Skeletal muscle satellite cell (primary cell): ENCODE results near the gene COL2A1. TPM values are rescaled to one million over a fixed set of nuclear protein-coding genes. Genes with fewer than 3 reads are reported as not detected.

ENCODE experiments used
- H3K27me3 ChIP-seq: 2 replicates; pipeline ENCODE4 v1.7.0; 2013; ENCODE audit warnings: low read length; ENCODE audit not compliant: control insufficient read depth, insufficient read depth
- H3K36me3 ChIP-seq: 2 replicates; pipeline ENCODE4 v1.7.0; 2013; ENCODE audit warnings: mild to moderate bottlenecking, control low read depth, low read length; ENCODE audit not compliant: insufficient read depth
- H3K4me1 ChIP-seq: 2 replicates; pipeline ENCODE4 v1.7.0; 2013; ENCODE audit warnings: low read length; ENCODE audit not compliant: control insufficient read depth, insufficient read depth
- H3K4me2 ChIP-seq: 2 replicates; pipeline ENCODE4 v1.7.0; 2013; ENCODE audit warnings: mild to moderate bottlenecking, low read length
- H3K4me3 ChIP-seq: 2 replicates; pipeline ENCODE4 v1.7.0; 2013; ENCODE audit warnings: low read length
- H3K9ac ChIP-seq: 2 replicates; pipeline ENCODE4 v1.7.0; 2013; ENCODE audit warnings: mild to moderate bottlenecking, low read depth, low read length, moderate library complexity
- H3K9me3 ChIP-seq: replicated peaks from 2 replicates; pipeline ENCODE4 v1.7.0; 2013; ENCODE audit warnings: mild to moderate bottlenecking, control low read depth, low read length
- total RNA-seq: library from RNA; depleted of rRNA; stranded (reverse); fragments of >200 nt; gene quantifications from 2 replicates; pipeline ENCODE4 v1.2.3, GENCODE V29; 2012; rRNA removed

Gene COL2A1
- total RNA-seq: 0.51 TPM in 1 of 2 replicates, not detected in the other

DNA sequence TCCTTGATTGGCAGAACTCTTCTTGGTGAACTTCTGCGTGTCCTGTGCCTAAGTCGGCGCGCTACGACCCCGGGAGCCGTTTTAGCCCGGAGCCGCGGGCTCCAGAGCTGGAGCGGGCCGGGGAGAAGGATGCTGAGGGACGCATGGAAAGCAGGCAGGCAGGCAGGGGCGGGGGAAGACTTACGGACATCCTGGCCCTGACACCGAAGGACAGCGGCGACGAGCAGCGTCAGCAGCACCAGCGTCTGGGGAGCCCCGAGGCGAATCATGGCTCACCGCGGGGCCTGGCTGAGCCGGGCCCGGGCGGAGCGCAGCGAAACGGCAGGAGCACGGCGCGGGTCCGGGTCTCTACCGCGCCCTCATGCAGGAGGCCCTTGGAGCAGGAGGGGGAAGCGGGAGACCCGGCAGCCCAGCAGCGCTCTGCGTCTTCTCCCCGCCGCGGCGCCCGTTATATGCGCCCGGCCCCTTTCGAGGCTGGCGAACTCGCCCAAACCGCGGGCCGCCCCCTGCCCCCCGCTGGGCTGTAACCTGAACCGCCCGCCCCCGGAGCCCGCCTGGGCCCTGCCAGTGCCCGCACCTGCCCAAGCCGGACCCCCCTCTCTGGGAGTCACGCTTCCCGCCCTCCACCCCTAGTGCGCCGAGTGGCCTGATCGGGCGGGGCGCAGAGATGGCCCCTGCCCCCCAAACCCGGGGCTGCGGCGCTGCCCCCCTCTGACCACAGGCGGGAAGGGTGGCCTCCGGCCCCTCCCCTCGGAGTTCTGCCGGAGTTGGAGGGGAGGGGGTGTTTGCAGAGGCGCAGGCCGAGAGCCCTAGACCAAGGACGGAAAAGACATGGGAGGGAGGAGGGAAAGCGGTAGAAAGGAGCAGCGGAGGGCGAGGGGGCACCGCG, at the start of gene COL2A1:
TSS of gene COL2A1 (minus strand) at position 424 of the 889 bp plus-strand sequence. CDS start at position 269, 155 bp downstream.
- Histone ChIP-seq H3K9me3 (no peaks in the 10 kb centered on the region), H3K4me1 (peaks cover 25% of the 10 kb centered on the region), H3K27me3 (peaks cover 94% of the 10 kb centered on the region), H3K9ac (no peak within 1 kb of the TSS), H3K4me3 (peak within 1 kb of the TSS; percentile 53), H3K4me2 (peak within 1 kb of the TSS; percentile 81), H3K36me3 (no peaks in the 10 kb centered on the region)

DNA sequence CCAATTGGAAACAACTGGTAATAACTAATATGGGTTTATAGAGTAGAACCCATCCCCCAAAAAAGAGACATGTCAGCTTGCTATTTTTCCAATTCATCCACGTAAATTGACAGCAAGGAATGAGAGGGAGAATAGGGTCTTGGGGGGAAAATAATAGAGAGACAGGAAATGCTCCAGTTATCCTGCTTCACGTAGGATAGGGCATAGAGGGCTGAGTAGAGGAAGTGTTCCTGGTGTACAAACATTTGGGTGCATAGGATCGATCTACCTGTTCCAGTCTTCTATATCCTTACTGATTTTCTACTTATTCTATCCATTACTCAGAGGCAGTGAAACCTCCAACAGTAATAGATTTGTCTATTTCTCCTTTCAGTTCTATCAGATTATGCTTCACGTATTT, 49.6 kb upstream of the COL2A1 start:
- Histone ChIP-seq H3K9ac (no peak overlapping the region), H3K4me2 (no peak overlapping the region), H3K27me3 (no peaks in the 10 kb centered on the region), H3K36me3 (peaks cover 13% of the 10 kb centered on the region), H3K9me3 (no peaks in the 10 kb centered on the region), H3K4me1 (no peaks in the 10 kb centered on the region), H3K4me3 (no peak overlapping the region)

DNA sequence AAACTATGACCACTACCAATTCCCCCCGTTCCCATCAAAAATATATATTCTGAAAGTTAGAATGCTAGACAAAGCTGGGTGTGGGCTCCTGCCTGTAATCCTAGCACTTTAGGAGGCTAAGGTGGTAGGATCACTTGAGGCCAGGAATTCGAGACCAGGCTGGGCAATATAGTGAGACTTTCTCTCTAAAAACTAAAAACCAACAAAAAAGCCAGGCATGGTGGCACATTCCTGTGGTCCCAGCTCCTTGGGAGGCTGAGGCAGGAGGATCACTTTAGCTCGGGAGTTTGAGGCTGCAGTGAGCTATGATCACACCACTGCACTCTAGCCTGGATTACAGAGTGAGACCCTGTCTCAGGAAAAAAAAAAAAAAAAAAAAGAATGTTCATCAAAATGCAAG, 48.8 kb upstream of the COL2A1 start:
- peaks cover 13% of the 10 kb centered on the region for H3K36me3 ChIP-seq
- no peak overlapping the region for H3K4me2 ChIP-seq
- H3K9me3 ChIP-seq: no peaks in the 10 kb centered on the region
- H3K27me3 ChIP-seq: no peaks in the 10 kb centered on the region
- H3K9ac ChIP-seq: no peak overlapping the region
- no peak overlapping the region for H3K4me3 ChIP-seq
- H3K4me1 ChIP-seq: no peaks in the 10 kb centered on the region

DNA sequence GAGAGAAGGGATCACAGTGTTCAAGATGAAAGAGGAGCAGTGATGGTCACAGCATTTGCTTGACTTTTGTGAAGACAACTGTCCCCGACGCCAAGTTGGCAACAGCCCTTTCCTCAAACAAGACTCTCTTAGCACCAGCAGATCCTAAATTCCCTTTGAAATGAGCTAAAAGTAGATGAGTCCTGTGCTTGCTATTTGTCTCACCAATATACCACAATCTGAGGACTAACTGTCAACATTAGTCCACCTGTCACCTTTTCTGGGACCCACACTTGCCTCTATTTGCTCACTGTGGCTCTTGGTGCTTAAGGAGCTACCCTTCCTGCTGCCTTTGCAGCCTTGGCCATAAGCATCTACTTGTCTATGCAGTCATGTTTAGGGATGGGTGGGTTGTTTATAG, 47.4 kb upstream of the COL2A1 start:
- Histone ChIP-seq H3K36me3 (peaks cover 20% of the 10 kb centered on the region), H3K4me1 (no peaks in the 10 kb centered on the region), H3K9me3 (no peaks in the 10 kb centered on the region), H3K27me3 (no peaks in the 10 kb centered on the region), H3K4me3 (no peak overlapping the region), H3K9ac (no peak overlapping the region), H3K4me2 (no peak overlapping the region)

GRCh38 chr12:48050174-48050573, 45.9 kb upstream of the COL2A1 start:
- no peak overlapping the region for H3K4me2 ChIP-seq
- no peaks in the 10 kb centered on the region for H3K27me3 ChIP-seq
- peaks cover 25% of the 10 kb centered on the region for H3K36me3 ChIP-seq

DNA sequence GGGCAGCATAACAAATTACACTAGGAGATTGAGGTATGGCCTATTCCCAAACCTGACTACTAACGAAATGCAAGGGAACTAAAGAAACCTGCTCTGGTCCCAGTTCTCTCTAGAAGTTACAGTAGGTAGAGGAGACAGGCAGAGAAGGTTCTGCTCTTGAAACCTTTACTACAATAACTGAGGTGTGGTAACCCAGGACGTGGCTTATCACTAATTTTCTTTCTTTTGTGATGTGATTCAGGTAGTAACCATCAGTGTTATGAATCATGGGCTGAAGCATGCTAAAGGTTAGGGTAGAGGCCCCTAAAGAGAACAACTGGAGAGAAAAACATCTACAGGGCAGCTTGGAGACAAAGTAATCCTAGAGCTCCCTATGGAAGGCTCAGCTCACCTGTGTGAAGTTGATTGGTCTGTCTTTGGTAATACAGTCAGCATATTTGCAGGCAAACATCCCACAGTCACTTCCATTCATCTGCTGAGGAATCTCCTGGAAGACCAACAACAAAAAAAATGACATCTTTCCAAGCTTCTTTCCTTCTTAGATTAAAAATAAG, 41.8 kb upstream of the COL2A1 start:
- no peaks in the 10 kb centered on the region for H3K9me3 ChIP-seq
- H3K4me1 ChIP-seq: no peaks in the 10 kb centered on the region
- H3K27me3 ChIP-seq: no peaks in the 10 kb centered on the region
- no peak overlapping the region for H3K4me2 ChIP-seq
- H3K4me3 ChIP-seq: no peak overlapping the region
- H3K9ac ChIP-seq: no peak overlapping the region
- H3K36me3 ChIP-seq: peaks cover 31% of the 10 kb centered on the region

More at GRCh38 chr12:48050174-48050573, 45.9 kb upstream of the COL2A1 start:
- no peak overlapping the region for H3K9ac ChIP-seq
- H3K4me1 ChIP-seq: no peaks in the 10 kb centered on the region
- no peak overlapping the region for H3K4me3 ChIP-seq
- no peaks in the 10 kb centered on the region for H3K9me3 ChIP-seq

DNA sequence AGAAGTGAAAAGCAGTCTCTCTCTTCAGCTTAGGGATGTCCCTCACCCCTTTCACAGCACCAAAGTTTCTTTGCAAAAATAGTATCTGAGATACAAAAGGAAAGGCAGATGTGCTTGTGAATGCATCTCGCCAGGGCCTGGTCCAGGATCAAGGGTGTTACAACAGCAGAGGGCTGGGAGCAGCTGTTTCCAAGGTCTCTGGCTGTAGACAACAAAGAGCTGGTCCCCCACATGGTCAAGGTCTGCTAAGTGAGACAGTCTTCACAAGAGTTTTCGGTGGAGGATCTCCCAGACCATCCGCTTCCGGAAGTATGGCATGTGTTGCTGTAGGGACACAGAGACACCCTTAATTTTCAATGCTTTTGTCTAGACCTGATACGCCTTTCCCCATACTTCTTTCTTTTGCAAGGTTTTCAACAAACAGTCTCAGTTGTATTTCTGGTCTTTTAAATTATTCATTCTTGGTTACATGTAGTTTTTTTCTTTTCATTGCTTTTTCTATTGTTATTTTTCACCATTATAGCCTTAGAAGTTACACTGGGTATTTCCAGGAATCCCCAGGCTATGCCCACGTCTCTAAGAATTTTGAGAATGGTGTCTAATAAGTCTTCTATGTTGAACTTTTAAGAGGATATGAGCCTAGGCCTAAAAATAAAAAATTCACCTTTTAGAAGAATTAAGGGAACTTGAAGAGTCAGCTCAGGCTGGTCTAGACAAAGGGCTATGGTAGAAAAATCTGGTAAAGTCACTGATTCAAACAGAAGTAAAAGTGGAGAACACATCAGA, 41.0 kb upstream of the COL2A1 start:
- Histone ChIP-seq H3K27me3 (no peaks in the 10 kb centered on the region), H3K9ac (no peak overlapping the region), H3K4me1 (no peaks in the 10 kb centered on the region), H3K9me3 (no peaks in the 10 kb centered on the region), H3K36me3 (peaks cover 31% of the 10 kb centered on the region), H3K4me2 (no peak overlapping the region), H3K4me3 (no peak overlapping the region)

DNA sequence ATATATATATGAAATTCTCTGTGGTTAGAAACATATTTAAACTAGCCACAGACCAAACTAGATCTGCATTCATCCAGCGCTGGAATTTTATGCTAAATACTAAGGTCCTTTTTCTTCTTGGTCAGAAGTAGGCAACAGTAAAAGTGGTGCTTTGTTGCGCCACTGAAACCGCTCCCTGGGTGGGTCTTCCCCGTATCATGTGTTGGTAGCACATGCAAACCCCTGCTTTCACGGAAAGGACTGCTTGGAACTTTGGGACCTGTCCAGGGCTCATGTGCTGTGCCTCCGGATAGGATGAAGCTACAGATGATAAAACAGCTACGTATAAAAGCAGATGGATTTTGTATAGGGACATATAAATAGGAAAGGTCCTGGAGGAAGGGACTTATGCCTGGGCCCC, 40.1 kb upstream of the COL2A1 start:
- no peak overlapping the region for H3K9ac ChIP-seq
- no peak overlapping the region for H3K4me3 ChIP-seq
- no peaks in the 10 kb centered on the region for H3K4me1 ChIP-seq

DNA sequence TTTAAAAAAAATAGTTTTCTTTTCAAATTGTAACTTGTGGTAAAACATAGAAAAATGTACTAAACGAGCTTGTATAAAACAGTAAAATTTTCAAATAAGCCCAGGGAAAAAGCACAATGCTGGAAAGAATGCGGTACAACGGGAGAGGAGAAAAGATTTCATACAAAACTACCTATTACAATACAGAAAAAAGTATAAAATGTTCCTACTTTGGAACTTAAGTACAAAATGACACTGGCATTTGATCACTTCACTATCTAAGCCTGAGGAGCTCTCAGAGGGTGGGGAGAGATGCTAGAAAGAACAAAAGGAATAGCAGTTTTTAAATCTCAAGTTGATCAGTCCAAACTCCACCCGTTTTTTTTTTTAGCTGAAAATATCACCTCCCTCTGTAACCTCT, 39.5 kb upstream of the COL2A1 start:
- Histone ChIP-seq H3K4me1 (no peaks in the 10 kb centered on the region), H3K36me3 (peaks cover 27% of the 10 kb centered on the region), H3K27me3 (no peaks in the 10 kb centered on the region), H3K9ac (no peak overlapping the region), H3K9me3 (no peaks in the 10 kb centered on the region), H3K4me3 (no peak overlapping the region), H3K4me2 (no peak overlapping the region)

More for the DNA sequence above, 40.1 kb upstream of the COL2A1 start:
- H3K27me3 ChIP-seq: no peaks in the 10 kb centered on the region
- H3K36me3 ChIP-seq: peaks cover 31% of the 10 kb centered on the region
- H3K9me3 ChIP-seq: no peaks in the 10 kb centered on the region
- no peak overlapping the region for H3K4me2 ChIP-seq

DNA sequence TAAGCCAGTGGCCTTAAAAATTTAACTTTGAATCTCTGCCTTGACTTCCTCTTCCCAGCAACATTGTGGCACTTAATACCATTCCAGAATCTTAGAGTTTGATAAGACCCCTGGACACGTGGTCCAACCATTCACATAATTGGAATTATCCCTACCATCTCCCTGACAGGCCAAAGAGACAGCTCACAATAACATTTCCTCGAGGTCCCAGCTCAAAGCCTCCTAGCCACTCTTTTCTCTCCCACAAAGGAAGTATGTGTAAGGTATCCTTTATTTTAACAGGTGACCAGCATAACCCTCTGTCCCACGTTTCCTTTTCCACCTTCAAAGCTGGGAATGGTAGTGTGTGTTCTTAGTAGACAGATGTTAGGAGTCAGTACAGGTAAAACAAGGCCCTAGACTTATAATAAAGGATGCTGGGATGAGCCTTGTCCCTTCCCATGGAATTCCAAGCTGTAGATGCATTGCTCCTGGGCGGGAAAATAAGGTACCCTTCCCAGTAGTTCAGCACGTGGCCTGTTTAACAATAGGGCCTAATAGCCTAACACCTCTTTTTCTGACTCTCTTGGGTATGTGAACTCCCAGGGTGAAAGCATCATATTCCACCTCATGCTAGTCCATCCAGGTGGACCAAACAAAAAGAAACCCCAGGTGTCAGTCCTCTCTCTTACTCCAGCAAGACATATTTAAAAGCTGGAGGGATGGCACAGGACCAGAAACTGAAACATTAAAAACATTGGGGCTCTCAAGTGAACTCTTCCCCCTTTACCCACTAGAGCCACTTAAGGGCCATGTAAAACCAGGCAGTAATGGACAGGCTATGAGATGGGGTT, 37.5 kb upstream of the COL2A1 start:
- Histone ChIP-seq H3K4me3 (no peak overlapping the region), H3K36me3 (peaks cover 17% of the 10 kb centered on the region), H3K4me1 (peaks cover 9% of the 10 kb centered on the region), H3K9ac (no peak overlapping the region), H3K27me3 (no peaks in the 10 kb centered on the region), H3K4me2 (no peak overlapping the region), H3K9me3 (no peaks in the 10 kb centered on the region)

DNA sequence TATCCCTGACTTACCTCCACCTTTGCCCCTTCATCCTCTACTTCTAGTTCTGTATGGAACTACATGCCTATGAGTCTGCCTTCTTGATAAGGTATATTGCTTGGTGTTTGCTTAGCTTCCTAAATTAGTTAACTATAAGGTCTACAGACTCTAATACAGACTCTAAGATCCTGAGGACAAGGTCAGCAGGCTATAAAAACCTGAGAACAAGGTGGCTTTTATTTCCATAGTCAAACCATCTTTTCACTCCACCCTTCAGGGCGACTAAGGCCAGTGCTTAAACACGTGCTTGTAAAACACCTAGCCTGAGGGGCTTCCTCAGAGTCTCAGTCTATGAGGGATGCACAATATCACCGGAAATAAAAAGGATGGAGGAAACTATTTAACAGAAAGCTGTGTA, 36.1 kb upstream of the COL2A1 start:
- Histone ChIP-seq H3K4me3 (no peak overlapping the region), H3K36me3 (peaks cover 9% of the 10 kb centered on the region), H3K9me3 (no peaks in the 10 kb centered on the region), H3K27me3 (no peaks in the 10 kb centered on the region), H3K4me2 (no peak overlapping the region), H3K4me1 (peaks cover 9% of the 10 kb centered on the region), H3K9ac (no peak overlapping the region)
